ENCODE results near the gene ANKS1B.

- no peak for TF ChIP-seq POLR2A (IDR thresholded peaks at IDR 0.05)
- TF ChIP-seq CTCF (IDR thresholded peaks at IDR 0.05): no peak
- no peak for TF ChIP-seq POLR2AphosphoS5 (IDR thresholded peaks at IDR 0.05)
- no peak for TF ChIP-seq EP300 (IDR thresholded peaks at IDR 0.05)
These were observed 6.6 kb downstream of the ANKS1B start for GRCh38 chr12:99978152-99978551.

Data from suprapubic skin (tissue), 4 donors.